Erythroblast (primary cell): ENCODE measurements around the gene PRR5.

ENCODE experiments used
- DNase-seq, 2 experiments: peaks; one replicate each; lab custom pipeline; 2025; lab: John Stamatoyannopoulos, UW
- GATA1 ChIP-seq: IDR thresholded peaks from 2 replicates; pipeline ENCODE4 v1.6.1; 2011; ENCODE audit warnings: low read depth, mild to moderate bottlenecking, control low read depth, low read length, moderate library complexity
- POLR2A ChIP-seq: IDR thresholded peaks from 2 replicates; pipeline ENCODE4 v1.6.1; 2011; ENCODE audit warnings: mild to moderate bottlenecking, low read length

The PRR5 gene

DNA sequence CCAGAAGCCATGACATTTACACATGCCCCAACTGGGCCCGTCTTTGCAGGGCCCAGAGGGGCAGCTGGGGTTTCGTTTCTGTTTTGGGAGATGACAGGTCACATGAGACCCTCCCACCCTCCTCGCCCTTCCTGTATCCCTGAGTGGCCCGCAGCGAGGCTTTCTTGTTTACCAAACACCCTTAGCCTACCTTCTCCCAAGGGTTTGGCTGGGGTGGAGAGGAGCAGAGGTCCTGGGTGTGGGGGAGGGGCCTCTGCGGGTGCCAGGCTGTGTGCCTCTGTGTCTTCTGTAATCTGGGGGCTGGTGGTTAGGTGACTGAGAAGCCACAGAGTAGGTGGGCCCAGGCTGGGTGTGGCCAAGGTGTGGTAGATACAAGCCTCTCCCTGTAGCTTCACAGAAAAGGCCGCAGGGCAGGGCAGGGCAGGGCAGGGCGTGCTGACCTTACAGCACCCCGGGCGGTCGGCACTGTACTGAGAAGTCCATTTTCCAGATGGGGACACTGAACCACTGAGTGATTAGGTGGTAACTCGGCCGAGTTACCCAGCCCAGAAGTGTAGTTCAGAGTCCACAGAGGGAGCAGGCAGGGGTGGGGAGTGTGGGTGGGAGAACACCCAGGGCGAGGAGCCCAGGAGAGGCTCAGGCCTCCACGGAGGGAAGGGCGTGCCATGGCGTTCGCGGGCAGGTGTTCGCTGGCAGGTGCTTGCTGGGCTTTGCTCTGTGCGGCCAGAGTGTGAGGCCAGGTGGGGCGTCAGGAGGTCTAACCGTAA lies 8.7 kb downstream of the PRR5 start:
- DNase-seq = peak; percentile 28 to 35
- TF ChIP-seq GATA1 = no peak
- TF ChIP-seq POLR2A = no peak

DNA sequence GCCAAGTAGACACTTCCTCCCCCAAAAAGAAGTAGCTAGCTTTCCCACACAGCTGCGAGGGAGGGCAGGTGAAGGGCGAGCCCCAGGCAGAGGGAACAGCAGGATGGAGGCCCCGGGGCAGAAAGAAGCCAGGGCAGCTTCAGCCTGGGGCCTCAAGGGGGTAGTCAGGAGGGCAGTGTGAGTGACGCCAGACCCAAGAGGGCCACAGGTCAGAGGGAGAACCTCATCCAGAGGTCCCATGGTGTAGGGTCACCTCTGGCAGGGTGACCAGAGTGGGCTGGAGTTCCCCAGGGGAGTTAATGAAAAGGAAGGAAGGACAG lies 9.2 kb downstream of the PRR5 start:
- TF ChIP-seq GATA1 (no peak), POLR2A (no peak)
- no peak for DNase-seq

DNA sequence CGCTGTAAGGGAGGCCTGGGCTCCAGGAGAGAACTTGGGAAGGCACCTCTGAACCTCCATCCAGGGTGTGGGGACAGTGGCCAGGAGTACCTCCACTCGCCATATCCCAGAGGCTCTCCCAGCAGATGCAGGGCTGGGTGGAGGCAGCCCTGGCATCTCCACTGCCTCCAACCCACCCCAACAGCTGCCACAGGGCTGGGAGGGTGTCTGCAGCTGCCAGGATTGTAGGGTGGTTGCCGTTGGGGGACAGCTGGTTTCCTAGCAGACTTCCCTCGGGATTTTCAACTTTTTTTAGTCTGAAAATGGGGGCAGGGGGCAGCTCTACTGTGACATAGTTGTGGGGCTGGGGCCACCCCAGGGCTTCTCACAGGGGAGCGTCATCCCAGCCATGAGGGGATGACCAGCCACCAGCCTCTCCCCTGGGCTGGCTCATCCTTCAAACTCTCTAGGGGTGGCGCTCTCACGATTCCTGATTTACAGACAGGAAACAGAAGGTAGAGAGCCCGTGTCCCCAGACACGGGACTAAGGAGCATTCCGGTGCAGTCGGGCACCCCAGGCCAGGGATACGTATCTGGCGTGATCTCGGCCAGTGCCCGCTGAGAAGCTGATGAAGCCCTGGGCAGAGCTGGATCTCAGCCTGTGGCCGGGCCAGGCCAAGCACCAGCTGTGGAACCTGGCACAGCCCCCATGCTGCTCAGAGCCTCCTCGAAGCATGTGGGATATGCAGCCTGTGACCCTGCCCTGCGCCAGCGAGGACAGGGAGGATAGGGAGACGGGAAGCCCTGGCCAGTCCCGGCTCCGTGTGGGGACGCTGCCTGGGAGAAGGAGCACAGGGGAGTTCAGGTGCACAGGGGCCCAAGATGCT lies 9.9 kb downstream of the PRR5 start:
- DNase-seq = no peak
- no peak for TF ChIP-seq GATA1
- no peak for TF ChIP-seq POLR2A

DNA sequence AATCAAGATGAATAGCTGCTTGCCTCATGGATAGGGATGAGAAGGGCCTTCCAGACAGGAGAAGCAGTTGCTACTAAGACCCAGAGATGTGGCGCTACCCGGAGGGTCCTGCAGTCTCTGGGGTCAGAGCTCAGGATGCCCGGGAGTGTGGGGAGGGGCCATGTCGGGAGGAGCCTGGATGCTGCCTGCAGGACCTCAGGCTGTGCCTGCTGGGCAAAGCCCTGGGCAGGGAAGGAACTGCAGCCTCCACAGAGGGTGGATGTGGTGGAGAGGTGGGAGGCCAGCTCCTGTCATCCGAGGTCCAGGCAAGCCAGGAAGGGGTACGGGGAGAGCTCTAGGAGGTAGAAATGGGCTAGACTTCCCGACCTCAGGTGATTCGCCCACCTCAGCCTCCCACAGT lies 11.0 kb downstream of the PRR5 start:
- no peak for DNase-seq
- TF ChIP-seq GATA1 (no peak), POLR2A (no peak)

DNA sequence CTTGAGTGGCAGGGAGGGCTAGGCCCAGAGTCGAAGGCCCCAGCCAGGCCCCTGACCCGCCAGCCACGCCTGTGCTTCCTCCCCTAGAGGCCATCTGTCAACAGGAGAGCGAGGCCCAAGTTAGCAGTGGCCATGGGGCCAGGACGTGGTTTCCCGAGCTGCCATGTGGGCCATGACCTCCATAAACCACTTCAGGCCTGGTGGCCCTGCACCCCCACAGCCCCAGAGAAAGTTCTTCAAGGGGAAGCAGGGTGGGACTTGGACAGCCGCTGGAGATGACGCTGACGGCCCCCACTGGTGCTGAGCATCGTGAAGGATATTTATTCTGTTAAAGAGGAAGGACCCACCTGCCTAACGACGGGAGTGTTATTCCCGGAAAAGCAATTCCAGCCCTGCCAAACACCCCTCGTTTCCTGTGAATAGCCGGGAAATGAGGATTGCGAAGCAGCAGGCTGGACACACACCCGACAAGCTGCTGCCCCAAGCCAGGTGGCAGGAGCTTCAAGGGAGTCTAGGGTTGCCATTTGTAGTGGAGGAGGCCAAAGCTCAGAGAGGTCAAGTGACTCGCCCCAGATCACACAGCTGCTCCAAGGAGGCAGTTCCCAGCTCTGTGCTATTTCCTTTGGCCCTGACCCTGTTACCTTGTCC lies 12.8 kb downstream of the PRR5 start:
- TF ChIP-seq POLR2A = no peak
- no peak for TF ChIP-seq GATA1
- DNase-seq = no peak

DNA sequence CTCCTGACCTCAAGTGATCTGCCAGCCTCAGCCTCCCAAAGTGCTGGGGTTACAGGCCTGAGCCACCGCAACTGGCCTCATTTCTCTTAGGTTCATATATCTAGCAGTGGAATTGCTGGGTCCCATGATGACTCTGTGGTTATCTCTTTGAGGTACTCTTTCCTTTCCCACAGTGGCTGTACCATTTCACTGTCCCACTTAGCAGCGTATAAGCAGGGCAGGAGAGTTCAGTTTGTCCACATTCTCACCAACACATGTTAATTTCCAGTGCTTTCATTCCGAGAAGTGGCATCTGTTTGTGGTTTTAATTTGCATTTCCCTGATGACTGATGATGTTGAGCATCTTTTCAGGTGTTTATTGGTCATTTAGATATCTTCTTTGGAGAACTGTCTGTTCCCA lies 16.4 kb downstream of the PRR5 start:
- DNase-seq = no peak
- TF ChIP-seq GATA1 (no peak), POLR2A (no peak)

DNA sequence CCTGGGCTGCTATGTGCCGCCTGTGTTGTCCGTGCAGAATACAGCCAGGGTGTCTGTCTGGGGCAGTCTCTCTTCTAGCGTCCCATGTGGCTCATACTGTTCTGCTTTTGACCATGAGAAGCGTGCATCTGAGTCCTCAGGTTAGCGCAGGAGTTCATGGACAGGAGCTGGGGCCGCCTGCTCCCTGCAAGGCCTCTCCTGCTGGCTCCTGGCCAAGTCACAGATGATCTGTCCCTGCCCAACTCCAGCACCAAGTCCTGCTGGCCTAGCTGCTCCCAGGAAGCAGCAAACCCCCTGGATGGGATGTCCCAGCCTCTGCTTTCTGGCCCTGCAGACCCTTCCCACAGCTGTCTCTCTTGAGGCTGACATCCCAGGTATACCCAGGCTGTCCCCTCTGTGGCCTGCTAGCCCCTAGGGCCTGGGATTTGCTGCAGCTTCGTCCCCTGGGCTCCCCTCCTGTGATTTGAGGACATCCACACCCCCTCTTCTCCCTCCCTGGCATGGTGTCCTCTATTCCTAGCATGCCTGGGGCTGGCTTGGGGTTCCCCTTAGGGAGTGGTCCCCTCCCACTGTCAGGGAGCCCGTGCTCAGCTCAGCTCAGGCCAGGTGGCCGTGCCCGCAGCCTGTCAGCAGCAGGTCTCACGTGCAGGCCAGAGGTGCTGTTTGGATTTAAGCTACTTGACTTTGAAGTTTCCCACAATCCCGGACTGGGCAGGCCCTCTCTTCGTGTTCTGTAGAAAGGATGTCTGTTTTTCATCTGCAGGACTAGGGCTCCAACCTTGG lies 17.8 kb downstream of the PRR5 start:
- DNase-seq = peak in 1 of 2 experiments; percentile 47
- TF ChIP-seq GATA1 (no peak), POLR2A (no peak)

DNA sequence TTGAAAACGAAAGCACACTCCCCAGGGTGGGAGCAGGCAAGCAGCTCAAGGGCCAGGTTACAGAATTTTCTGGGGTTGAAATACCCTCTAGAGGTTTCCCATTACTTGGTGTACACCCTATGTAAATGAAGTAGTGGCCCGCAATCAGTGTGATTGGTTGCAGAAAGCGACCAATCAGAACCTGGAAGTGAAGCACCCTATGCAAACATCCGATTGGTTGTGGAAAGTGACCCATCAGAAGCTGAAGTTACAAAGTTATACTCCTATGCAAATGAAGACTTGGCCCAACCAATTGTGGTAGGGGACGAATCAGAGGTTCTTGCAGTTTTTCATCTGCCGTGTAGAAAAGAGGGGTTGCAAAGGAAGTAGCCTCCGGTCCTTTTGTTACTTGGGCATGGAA lies 19.2 kb downstream of the PRR5 start:
- no peak for TF ChIP-seq POLR2A
- TF ChIP-seq GATA1 = no peak
- peak in 1 of 2 experiments; percentile 20 for DNase-seq

DNA sequence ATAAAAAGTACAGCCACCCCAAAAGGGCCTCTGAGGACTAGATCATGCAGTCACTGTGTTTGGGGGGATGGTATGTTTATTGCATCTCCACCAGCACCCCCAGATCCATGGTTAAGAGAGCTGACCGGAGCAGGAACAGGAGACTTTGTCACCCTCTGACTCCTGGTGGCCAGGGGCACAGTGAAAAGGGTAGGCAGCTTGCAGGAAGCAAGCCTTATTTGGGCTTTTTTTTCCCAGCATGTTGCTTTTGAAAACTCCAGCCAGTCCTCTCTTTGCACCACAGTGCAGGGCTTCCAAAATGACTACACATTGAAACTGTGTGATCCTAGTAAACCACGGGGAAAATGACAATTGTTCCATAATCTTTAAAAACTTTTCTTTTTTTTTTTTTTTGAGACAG lies 20.6 kb downstream of the PRR5 start:
- TF ChIP-seq POLR2A (no peak), GATA1 (no peak)

DNA sequence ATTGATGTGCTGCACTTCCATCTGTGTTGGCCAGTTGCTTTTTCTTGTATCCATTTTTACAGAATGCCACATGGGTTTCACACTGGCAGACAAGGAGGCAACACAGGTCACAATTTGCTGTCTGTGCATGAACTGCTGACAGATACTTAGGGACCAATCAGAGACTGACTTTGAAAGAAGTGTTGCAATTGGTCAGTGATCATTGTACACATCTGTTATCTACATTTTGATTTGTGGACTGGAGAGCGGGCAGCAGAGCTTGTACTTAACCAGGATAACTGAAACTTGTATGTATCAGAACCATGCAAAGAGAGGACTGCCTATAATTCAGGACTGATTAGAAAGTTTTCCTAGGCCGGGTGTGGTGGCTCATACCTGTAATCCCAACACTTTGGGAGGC lies 21.8 kb downstream of the PRR5 start:
- TF ChIP-seq POLR2A (no peak), GATA1 (no peak)
- peak; percentile 52 to 61 for DNase-seq

More for the DNA sequence above, 20.6 kb downstream of the PRR5 start:
- DNase-seq = no peak

DNA sequence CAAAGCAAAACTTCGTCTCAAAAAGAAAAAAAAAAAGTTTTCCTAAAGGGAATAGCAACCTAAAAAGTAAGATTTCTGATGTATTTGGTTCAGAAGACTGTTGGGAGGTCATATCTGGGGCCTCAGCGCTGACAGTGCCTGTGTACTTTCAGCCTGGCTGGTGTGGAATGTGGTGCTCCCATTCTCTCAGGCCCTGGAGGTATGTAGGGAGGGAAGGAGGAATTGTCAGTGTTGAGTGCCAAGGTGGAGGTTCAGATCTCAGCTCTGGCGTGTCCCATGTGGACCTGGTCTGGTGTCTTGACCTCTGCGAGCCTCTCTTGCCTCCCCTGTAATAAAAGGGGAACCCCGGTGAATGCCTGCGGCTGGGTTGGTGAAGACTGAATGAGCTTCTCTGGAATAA lies 22.4 kb downstream of the PRR5 start:
- no peak for TF ChIP-seq GATA1
- DNase-seq = no peak

DNA sequence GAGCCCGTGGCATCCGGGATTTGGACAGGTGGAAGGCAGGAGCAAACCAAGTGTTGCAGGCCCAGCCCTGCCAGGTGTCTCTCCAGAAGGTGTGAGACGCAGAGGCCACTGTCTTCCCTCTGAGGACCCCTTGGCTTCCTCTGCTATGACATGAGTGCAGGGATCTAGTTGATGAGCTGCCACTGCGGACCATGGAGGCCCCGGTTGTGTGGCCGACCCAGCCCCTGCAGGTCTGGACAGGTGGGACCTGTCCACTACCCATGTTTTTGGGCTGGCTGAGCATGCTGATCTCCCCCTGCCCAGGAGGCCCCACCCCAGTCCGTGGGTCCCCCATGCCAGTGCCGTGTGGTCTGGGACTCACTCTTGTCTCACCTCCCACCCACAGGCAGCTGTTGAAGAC lies 22.9 kb downstream of the PRR5 start:
- no peak for TF ChIP-seq POLR2A
- TF ChIP-seq GATA1 = no peak
- no peak for DNase-seq

DNA sequence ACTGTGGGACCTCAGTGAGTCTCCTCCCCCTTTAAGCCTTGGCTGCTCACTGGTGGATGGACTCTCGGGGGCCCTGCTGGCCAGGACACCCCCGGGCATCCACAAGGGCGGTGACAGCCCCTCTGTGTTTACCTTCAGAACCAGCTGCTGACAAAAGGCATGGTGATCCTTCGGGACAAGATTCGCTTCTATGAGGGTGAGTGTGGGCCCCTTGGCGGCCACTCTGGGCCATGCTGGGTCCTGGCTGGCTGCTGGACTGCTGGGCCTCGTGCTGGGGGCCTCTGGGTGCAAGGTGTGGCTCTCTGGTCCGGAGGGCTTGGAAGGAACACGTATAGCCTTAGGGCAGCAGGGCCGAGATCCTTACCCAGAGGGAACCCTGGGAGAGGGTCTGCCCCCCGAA lies 24.4 kb downstream of the PRR5 start:
- TF ChIP-seq POLR2A = no peak
- TF ChIP-seq GATA1 = no peak
- no peak for DNase-seq

DNA sequence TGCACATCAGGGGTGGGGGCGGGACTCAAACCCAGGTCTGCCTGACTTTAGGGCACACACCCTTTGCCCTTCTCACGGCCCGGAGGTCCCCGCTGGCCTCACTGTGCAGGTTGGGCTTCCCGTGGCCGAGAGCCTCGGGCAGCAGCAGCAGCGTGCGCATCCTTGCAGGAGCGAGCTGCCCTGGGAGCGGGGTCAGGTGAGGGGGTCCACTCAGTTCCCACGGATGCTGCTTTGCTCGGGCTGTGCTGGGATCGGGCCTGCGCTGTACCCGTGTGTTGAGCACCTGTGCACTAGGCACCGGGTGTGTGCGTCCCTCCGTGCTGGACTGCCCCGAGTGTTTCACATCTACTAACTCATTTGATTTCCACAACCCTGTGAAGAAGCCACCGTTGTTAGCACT lies 25.1 kb downstream of the PRR5 start:
- TF ChIP-seq POLR2A = no peak
- TF ChIP-seq GATA1 = no peak

More for the DNA sequence above, 25.1 kb downstream of the PRR5 start:
- DNase-seq = no peak
